ENCODE results near the gene DPP4.

Gene DPP4

DNA sequence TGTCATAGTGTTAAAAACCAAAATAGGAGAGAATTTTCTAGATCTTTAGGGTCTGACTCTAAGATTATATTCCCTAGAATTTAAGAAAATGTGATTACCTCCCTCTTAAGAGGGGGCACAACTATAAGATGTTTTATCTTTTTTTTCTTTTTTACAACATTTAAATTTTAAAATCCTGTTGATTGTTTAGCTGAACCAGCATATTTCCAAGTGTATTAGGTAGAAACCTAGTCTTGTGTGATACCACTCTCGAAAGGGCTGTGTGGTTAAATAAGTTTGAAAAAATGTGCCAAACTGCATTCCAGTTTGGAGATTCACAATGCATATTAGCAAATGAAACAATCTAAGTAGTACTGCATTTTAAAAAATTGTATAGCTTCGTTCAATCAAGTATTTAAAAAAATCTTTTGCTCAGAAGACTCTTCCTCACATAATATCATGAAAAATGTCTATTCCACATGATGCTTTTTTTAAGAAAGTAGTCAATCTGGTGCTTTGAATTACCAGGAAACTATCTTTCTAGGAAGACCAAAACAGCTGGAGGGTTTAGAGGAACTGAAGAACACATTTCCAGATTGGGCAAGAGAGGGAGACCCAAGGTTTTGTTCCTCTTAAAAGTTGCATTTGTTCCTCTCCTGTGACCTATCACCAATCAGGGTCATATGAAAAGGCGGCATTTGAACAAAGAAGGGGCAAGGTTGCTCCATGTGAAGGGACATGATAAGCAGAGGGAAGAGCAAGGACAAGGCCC, 98.8 kb downstream of the DPP4 start:
- no peaks in the 10 kb centered on the region for H3K9me3 ChIP-seq (replicated peaks in 1 of 11)
- no peaks in the 10 kb centered on the region for H3K36me3 ChIP-seq
- peak in 4 of 11 experiments; percentile 47 to 85 (median 57); a peak in 7 of 22 replicates for TF ChIP-seq Cebpa-rat (IDR thresholded peaks at IDR 0.05)
- H3K27me3 ChIP-seq = no peaks in the 10 kb centered on the region
- peak overlapping the region in 9 of 11 experiments; percentile 8 to 82 (median 55); a peak in 12 of 22 replicates for H3K27ac ChIP-seq
- no peak overlapping the region for H3K4me3 ChIP-seq
- H3K4me1 ChIP-seq = peaks cover 5 to 74% (median 13%) of the 10 kb centered on the region in 10 experiments; a peak in 16 of 20 replicates
- peak overlapping the region in 8 of 11 experiments; percentile 11 to 94 (median 54); a peak in 12 of 22 replicates for H3K4me2 ChIP-seq
- no peak overlapping the region; a peak in 2 of 22 replicates for H3K9ac ChIP-seq
- no peaks in the 10 kb centered on the region for H4K20me1 ChIP-seq

DNA sequence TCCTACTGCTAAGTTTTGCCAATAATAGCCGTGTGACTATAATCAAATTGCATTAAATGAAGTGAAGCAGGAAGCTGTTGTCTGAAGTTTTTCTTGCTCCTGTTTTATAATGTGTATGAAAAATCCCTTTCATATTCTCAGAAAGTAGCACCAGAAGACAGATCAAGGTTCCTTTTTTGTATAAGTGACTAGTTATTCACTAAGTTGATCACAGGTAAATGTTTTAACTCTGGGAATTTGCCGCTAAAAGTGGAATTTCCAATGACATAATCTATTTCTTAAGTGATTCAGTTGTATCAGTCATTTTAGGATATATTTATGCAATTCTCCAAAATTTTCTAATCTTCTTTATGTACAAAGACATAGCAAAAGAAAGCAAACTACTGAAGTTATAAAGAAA, 99.6 kb downstream of the DPP4 start:
- peaks cover 3 to 67% (median 8%) of the 10 kb centered on the region in 10 experiments; a peak in 16 of 20 replicates for H3K4me1 ChIP-seq
- H3K27ac ChIP-seq = peak overlapping the region in 1 of 11 experiments; percentile 43; a peak in 1 of 22 replicates
- no peaks in the 10 kb centered on the region for H4K20me1 ChIP-seq
- H3K4me3 ChIP-seq = no peak overlapping the region
- TF ChIP-seq Cebpa-rat (IDR thresholded peaks at IDR 0.05) = no peak
- no peaks in the 10 kb centered on the region for H3K9me3 ChIP-seq (replicated peaks in 1 of 11)
- H3K36me3 ChIP-seq = no peaks in the 10 kb centered on the region
- no peak overlapping the region for H3K9ac ChIP-seq
- H3K27me3 ChIP-seq = no peaks in the 10 kb centered on the region
- H3K4me2 ChIP-seq = peak overlapping the region in 2 of 11 experiments; percentile 90 to 94; a peak in 3 of 22 replicates

DNA sequence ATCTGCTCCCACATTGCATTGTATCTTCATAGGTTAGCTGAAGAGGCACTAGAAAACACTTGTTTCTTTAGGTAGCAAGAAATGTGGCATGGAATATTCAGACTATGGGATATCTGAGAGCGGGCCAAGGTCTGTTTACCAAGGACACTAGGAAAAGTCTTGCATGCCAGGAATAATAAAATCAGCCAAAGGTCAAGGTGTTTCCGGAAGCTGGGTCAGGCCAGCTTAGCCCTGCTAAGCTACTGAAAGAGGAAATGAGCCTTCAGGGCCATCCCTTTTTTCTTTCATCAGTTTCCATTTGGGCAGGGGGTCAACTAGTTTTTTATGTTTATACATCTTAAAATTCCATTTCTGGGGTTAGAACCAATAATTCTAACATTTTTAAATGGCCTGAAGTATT, 101.1 kb downstream of the DPP4 start:
- no peaks in the 10 kb centered on the region for H4K20me1 ChIP-seq

DNA sequence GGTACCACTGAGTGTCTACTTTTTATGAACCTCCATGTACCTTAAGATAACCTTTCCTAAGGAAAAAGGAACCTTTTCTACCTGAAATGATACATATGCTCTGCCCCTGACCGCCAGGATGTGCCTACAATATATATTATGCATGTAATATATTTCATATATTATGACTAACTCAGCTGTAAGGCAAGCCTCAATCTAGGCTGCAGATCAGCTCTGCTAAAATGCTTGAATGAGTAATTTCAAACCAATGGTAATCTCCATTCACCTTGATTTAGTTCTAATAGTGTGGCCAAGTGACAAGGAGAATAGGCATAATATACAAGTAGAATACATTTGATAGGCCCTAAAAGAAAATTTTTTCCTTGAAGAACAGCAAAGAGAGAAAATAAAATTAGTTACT, 101.8 kb downstream of the DPP4 start:
- no peaks in the 10 kb centered on the region for H3K9me3 ChIP-seq (replicated peaks in 1 of 11)
- no peak for TF ChIP-seq Cebpa-rat (IDR thresholded peaks at IDR 0.05)
- no peaks in the 10 kb centered on the region for H4K20me1 ChIP-seq
- H3K27ac ChIP-seq = no peak overlapping the region
- no peak overlapping the region for H3K9ac ChIP-seq
- H3K36me3 ChIP-seq = no peaks in the 10 kb centered on the region
- H3K4me2 ChIP-seq = no peak overlapping the region
- no peak overlapping the region for H3K4me3 ChIP-seq
- H3K27me3 ChIP-seq = no peaks in the 10 kb centered on the region
- peaks cover 0 to 44% (median 5%) of the 10 kb centered on the region in 10 experiments; a peak in 10 of 20 replicates for H3K4me1 ChIP-seq

More for the DNA sequence above, 101.1 kb downstream of the DPP4 start:
- Histone ChIP-seq H3K27ac (no peak overlapping the region), H3K27me3 (no peaks in the 10 kb centered on the region), H3K9ac (no peak overlapping the region), H3K4me3 (no peak overlapping the region), H3K9me3 (replicated peaks in 1 of 11) (no peaks in the 10 kb centered on the region), H3K4me1 (peaks cover 0 to 51% (median 5%) of the 10 kb centered on the region in 10 experiments; a peak in 10 of 20 replicates), H3K4me2 (peak overlapping the region in 2 of 11 experiments; percentile 22 to 40; a peak in 2 of 22 replicates), H3K36me3 (no peaks in the 10 kb centered on the region)
- TF ChIP-seq Cebpa-rat (IDR thresholded peaks at IDR 0.05) = no peak

DNA sequence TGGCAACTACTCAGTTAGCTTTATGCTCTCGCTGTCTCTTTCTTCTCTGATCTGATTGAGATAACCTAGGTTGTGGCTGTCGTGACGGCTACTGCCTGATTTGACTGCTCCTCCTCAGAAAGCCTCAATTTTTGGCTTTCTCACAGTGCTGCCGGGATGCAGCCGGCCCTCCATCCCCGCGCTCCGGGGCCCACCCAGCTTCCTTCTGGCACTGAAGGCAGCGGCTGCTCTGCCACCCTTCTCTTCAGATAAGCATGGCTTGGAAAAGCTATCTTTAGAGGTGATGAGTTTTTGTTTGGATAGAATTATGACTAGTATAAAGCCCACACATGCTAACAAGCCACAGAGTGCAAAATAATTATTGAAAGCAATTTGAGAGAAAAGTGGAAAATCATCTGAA, 102.5 kb downstream of the DPP4 start:
- Histone ChIP-seq H3K36me3 (no peaks in the 10 kb centered on the region), H3K27me3 (no peaks in the 10 kb centered on the region), H3K9ac (no peak overlapping the region), H3K27ac (no peak overlapping the region), H3K4me1 (peaks cover 0 to 37% (median 5%) of the 10 kb centered on the region in 10 experiments; a peak in 10 of 20 replicates), H3K9me3 (replicated peaks in 1 of 11) (no peaks in the 10 kb centered on the region), H3K4me3 (no peak overlapping the region), H3K4me2 (no peak overlapping the region), H4K20me1 (no peaks in the 10 kb centered on the region)
- no peak for TF ChIP-seq Cebpa-rat (IDR thresholded peaks at IDR 0.05)

DNA sequence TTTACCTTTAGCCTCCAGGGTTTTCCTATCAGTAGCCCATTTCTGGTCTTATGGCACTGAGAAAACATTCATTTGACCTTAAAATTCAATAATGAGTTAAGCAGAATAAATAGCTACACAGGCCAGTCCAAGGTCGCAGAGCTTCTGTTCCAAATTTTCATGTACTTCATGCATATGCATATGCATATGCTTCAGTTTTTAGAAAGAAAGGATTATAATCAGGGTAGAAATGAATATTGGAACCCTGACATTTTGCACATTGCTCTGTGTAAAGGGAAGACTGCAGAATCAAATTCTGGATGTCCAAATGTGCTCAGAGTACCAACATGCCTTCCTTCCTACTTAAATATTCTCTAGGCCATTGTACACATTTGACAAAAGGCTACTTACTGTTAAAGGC, 104.9 kb downstream of the DPP4 start:
- Histone ChIP-seq H3K9me3 (replicated peaks in 1 of 11) (no peaks in the 10 kb centered on the region), H4K20me1 (no peaks in the 10 kb centered on the region), H3K4me1 (peaks cover 0 to 20% (median 0%) of the 10 kb centered on the region in 10 experiments; a peak in 3 of 20 replicates), H3K36me3 (no peaks in the 10 kb centered on the region), H3K9ac (no peak overlapping the region), H3K4me2 (no peak overlapping the region), H3K4me3 (no peak overlapping the region), H3K27me3 (no peaks in the 10 kb centered on the region), H3K27ac (no peak overlapping the region)
- TF ChIP-seq Cebpa-rat (IDR thresholded peaks at IDR 0.05) = no peak

DNA sequence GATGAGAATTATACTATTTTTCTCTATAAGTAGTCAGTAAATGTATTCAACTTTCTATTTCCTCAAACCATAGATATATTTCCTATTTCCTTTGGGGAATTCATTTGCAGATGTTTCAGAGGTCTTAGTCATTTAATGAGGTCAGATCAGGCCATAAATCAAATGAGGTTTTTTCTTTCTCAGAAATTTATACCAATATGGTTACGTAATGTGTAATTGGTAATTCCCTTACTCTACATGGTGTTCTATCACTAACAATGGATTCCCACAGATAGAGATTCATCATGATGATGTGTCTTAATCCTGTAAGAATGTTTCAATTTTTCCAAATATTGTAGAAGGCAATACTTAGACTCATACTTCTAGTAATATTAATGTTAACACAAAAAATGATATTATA, 108.0 kb downstream of the DPP4 start:
- no peaks in the 10 kb centered on the region for H3K9me3 ChIP-seq (replicated peaks in 1 of 11)
- H3K27me3 ChIP-seq = no peaks in the 10 kb centered on the region
- no peaks in the 10 kb centered on the region for H3K36me3 ChIP-seq
- peaks cover 0 to 16% (median 0%) of the 10 kb centered on the region in 10 experiments; a peak in 4 of 20 replicates for H3K4me1 ChIP-seq
- no peaks in the 10 kb centered on the region for H4K20me1 ChIP-seq
- H3K27ac ChIP-seq = no peak overlapping the region
- H3K4me2 ChIP-seq = no peak overlapping the region; a peak in 1 of 22 replicates
- no peak overlapping the region for H3K9ac ChIP-seq
- no peak for TF ChIP-seq Cebpa-rat (IDR thresholded peaks at IDR 0.05)
- no peak overlapping the region for H3K4me3 ChIP-seq

DNA sequence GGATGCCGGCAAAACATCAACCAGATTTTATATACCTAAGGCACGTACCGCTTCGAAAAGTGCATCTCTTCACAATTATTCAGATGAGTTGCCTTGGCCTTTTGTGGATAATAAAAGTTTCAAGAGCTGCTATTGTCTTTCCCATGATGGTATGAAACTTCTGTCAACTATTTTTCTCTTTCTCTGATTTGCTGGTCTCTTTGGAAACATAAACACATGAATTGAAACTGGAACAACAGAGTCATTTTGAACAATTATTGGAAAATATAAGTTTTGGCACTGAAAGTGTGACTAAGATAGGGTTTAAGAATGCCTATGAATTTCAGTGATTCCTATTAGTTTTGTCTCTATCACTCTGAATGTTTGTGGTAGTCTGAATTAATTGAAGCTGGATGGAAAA, 109.9 kb downstream of the DPP4 start:
- no peak for TF ChIP-seq Cebpa-rat (IDR thresholded peaks at IDR 0.05)
- Histone ChIP-seq H3K27me3 (no peaks in the 10 kb centered on the region), H3K27ac (no peak overlapping the region), H3K9ac (no peak overlapping the region), H4K20me1 (no peaks in the 10 kb centered on the region), H3K36me3 (no peaks in the 10 kb centered on the region), H3K9me3 (replicated peaks in 1 of 11) (no peaks in the 10 kb centered on the region), H3K4me1 (peaks cover 0 to 23% (median 0%) of the 10 kb centered on the region in 10 experiments; a peak in 4 of 20 replicates), H3K4me2 (no peak overlapping the region), H3K4me3 (no peak overlapping the region)

DNA sequence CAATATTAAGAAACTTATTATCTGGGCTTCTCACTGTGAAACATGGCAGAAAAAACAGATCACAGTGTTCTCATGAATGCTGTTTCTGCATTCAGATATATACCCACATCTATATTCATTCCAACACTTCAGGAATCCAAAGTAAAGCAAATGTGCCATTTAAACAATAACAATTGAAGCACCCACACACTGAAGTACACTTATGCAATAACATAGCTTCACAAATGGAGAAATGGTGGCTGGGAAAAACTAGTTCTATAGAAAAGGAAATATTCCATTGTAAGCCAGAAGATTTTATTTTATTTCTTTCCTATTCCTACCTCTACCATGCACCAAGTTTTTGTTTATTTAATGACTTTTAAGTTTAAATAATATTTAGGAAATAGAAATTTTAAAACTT, 111.9 kb downstream of the DPP4 start:
- Histone ChIP-seq H4K20me1 (no peaks in the 10 kb centered on the region), H3K36me3 (no peaks in the 10 kb centered on the region), H3K4me3 (no peak overlapping the region), H3K27ac (no peak overlapping the region), H3K4me2 (no peak overlapping the region), H3K9ac (no peak overlapping the region), H3K9me3 (replicated peaks in 1 of 11) (no peaks in the 10 kb centered on the region), H3K27me3 (no peaks in the 10 kb centered on the region), H3K4me1 (peaks cover 0 to 23% (median 0%) of the 10 kb centered on the region in 10 experiments; a peak in 4 of 20 replicates)
- no peak for TF ChIP-seq Cebpa-rat (IDR thresholded peaks at IDR 0.05)

All from BLaER1 treated with 17β-estradiol and CSF1 and Interleukin-3, amounts not matched to agents 10 nM and 100 nM (cell line).